Transverse colon (tissue), 4 donors: ENCODE data around the gene TCF19. TPM values are rescaled to one million over a fixed set of nuclear protein-coding genes. Genes with fewer than 3 reads are reported as not detected.

Source experiments
- DNase-seq: peaks from one replicate; pipeline ENCODE4 v3.0.0-alpha.2; 2019
- H3K27ac ChIP-seq, 4 donors: fragments of 200-600 bp; sonication (generic); 2 replicates each; pipeline ENCODE4 v1.5.1; 2016 to 2018; ENCODE audit warnings: inconsistent platforms in 4 of 4
- H3K27me3 ChIP-seq: fragments of 200-600 bp; sonication (generic); 2 replicates; pipeline ENCODE4 v1.5.1; 2017; ENCODE audit warnings: inconsistent platforms
- H3K36me3 ChIP-seq, 4 donors: fragments of 200-600 bp; sonication (generic); 2 replicates each; pipeline ENCODE4 v1.5.1; 2017 to 2019; ENCODE audit warnings: inconsistent platforms in 4 of 4
- H3K4me1 ChIP-seq, 4 donors: fragments of 200-600 bp; sonication (generic); 2 replicates each; pipeline ENCODE4 v1.5.1; 2017 to 2020; ENCODE audit warnings: inconsistent platforms in 4 of 4
- H3K4me3 ChIP-seq, 4 donors: fragments of 200-600 bp; sonication (generic); 1 replicate in 1 of 4; 2 replicates in 3 of 4; pipeline versions ENCODE4 v1.5.1 to v1.6.1; 2017 to 2019; ENCODE audit warnings: inconsistent platforms in 4 of 4
- H3K9me3 ChIP-seq, 2 donors: fragments of 200-600 bp; sonication (generic); 2 replicates each; pipeline ENCODE4 v1.5.1; 2017 to 2019; ENCODE audit warnings: inconsistent platforms in 2 of 2
- CTCF ChIP-seq, 5 experiments: fragments of 200-600 bp in 3 of 5; fragments of 450-650 bp in 2 of 5; sonication (generic) in 3 of 5; IDR thresholded peaks; 1 replicate in 2 of 5; 2 replicates in 3 of 5; pipeline ENCODE4 v1.5.1; 2016 to 2017; ENCODE audit warnings: antibody characterized with exemption in 5 of 5, inconsistent platforms in 3 of 5, mild to moderate bottlenecking in 2 of 5, moderate library complexity in 1 of 5
- EP300 ChIP-seq: sonication (generic); formaldehyde crosslinking; IDR thresholded peaks from one replicate; pipeline ENCODE4 v1.6.1; 2017; ENCODE audit warnings: antibody characterized with exemption, low read depth
- POLR2A ChIP-seq: fragments of 450-650 bp; IDR thresholded peaks from one replicate; pipeline ENCODE4 v1.6.1; 2016; ENCODE audit warnings: antibody characterized with exemption, mild to moderate bottlenecking, moderate library complexity
- POLR2AphosphoS5 ChIP-seq, 3 donors: sonication (generic); formaldehyde crosslinking; IDR thresholded peaks; one replicate each; pipeline ENCODE4 v1.6.1; 2016; ENCODE audit warnings: antibody characterized with exemption in 3 of 3
- WGBS, 2 donors: methylation state at CpG; one replicate each; pipeline ENCODE4 v1.1.5; 2018; ENCODE audit warnings: low coverage in 1 of 2; 5-methylcytosine and 5-hydroxymethylcytosine counted together
- in situ Hi-C, 4 donors: fragments of 200-750 bp; cut with MboI; loops; one replicate each; pipeline versions ENCODE4 v1.15.0 to v1.15.1; 2017; ENCODE audit warnings: low sequenced_read_pairs in 3 of 4, low pct_ligation_motif_present in 1 of 4, low pct_unique_long_range_greater_than_20kb in 1 of 4
- intact Hi-C: fragments of 100-400 bp; cut with DNase I; formaldehyde crosslinking; loops from one replicate; pipeline ENCODE4 v1.15.1; 2023; ENCODE audit warnings: low total_unique reads
- total RNA-seq, 4 donors: library from RNA; depleted of rRNA; stranded (reverse); fragments of >200 nt; gene quantifications; one replicate each; pipeline ENCODE4 v1.1.0, GENCODE V29; 2016

TCF19 gene
- total RNA-seq, 4 donors from 2014 or later: 1.6 to 5.2 (median 3.1) TPM

GRCh38 chr6:31144296-31144969, 14.0 kb upstream of the TCF19 start:
- in situ Hi-C loops: no loop called here
- Histone ChIP-seq H3K4me3 (peak overlapping the region in 2 of 4 donors; percentile 10 to 26), H3K9me3 (no peaks in the 10 kb centered on the region), H3K27ac (peak overlapping the region; percentile 82 to 91 (median 85)), H3K36me3 (no peaks in the 10 kb centered on the region), H3K27me3 (no peaks in the 10 kb centered on the region), H3K4me1 (peaks cover 0 to 26% (median 20%) of the 10 kb centered on the region in 4 donors)
- 61 to 67% methylated on average over 3 to 18 of the region's 18 CpGs for WGBS, 2 donors
- intact Hi-C loops: no loop called here
- DNase-seq: peak; percentile 75
- TF ChIP-seq EP300 (no peak), POLR2AphosphoS5 (IDR thresholded peaks at IDR 0.05) (peak in 1 of 3 donors; percentile 34), POLR2A (peak; percentile 62)

GRCh38 chr6:31144970-31145340, 13.4 kb upstream of the TCF19 start:
- no peaks in the 10 kb centered on the region for H3K9me3 ChIP-seq
- 38% methylated on average over 11 of the region's 11 CpGs; no CpG with 5 or more reads in 1 of the 2 donors for WGBS, 2 donors
- intact Hi-C loops: no loop called here
- no peaks in the 10 kb centered on the region for H3K27me3 ChIP-seq
- TF ChIP-seq POLR2A: peak; percentile 32
- TF ChIP-seq POLR2AphosphoS5 (IDR thresholded peaks at IDR 0.05): peak in 1 of 3 donors; percentile 12
- peak in 1 of 5 experiments; percentile 32 for TF ChIP-seq CTCF (IDR thresholded peaks at IDR 0.05)
- no peak for TF ChIP-seq EP300
- H3K36me3 ChIP-seq: no peaks in the 10 kb centered on the region
- H3K27ac ChIP-seq: peak overlapping the region; percentile 82 to 91 (median 85)
- in situ Hi-C loops: no loop called here
- peaks cover 0 to 26% (median 20%) of the 10 kb centered on the region in 4 donors for H3K4me1 ChIP-seq
- peak overlapping the region in 2 of 4 donors; percentile 10 to 26 for H3K4me3 ChIP-seq
- peak; percentile 69 for DNase-seq

- Histone ChIP-seq H3K27ac (peak overlapping the region; percentile 82 to 91 (median 85)), H3K4me1 (peaks cover 0 to 26% (median 20%) of the 10 kb centered on the region in 4 donors), H3K27me3 (no peaks in the 10 kb centered on the region), H3K36me3 (no peaks in the 10 kb centered on the region), H3K9me3 (no peaks in the 10 kb centered on the region), H3K4me3 (peak overlapping the region in 1 of 4 donors; percentile 26)
- in situ Hi-C loops (no loop called here), intact Hi-C loops (no loop called here)
- 87 to 100% methylated on average over 3 to 10 of the region's 10 CpGs for WGBS, 2 donors
- TF ChIP-seq CTCF (IDR thresholded peaks at IDR 0.05) (no peak), POLR2AphosphoS5 (IDR thresholded peaks at IDR 0.05) (no peak), EP300 (no peak), POLR2A (no peak)
- DNase-seq: no peak
Observed at GRCh38 chr6:31145386-31145785, 13.0 kb upstream of the TCF19 start.

GRCh38 chr6:31149827-31150447, 8.5 kb upstream of the TCF19 start:
- DNase-seq: no peak
- 84 to 92% methylated on average over 5 to 6 of the region's 6 CpGs for whole genome bisulfite sequencing, 2 donors
- H3K4me1 ChIP-seq: peaks cover 0 to 9% (median 7%) of the 10 kb centered on the region in 4 donors
- H3K9me3 ChIP-seq: no peaks in the 10 kb centered on the region
- no peak overlapping the region for H3K27ac ChIP-seq
- TF ChIP-seq POLR2AphosphoS5 (IDR thresholded peaks at IDR 0.05): no peak
- TF ChIP-seq POLR2A: no peak
- in situ Hi-C loops (no loop called here), intact Hi-C loops (no loop called here)
- H3K4me3 ChIP-seq: no peak overlapping the region
- H3K27me3 ChIP-seq: no peaks in the 10 kb centered on the region
- no peaks in the 10 kb centered on the region for H3K36me3 ChIP-seq

GRCh38 chr6:31152781-31153180, 5.6 kb upstream of the TCF19 start:
- peaks cover 6 to 9% (median 7%) of the 10 kb centered on the region in 4 donors for H3K4me1 ChIP-seq
- no peak overlapping the region for H3K4me3 ChIP-seq
- H3K27ac ChIP-seq: no peak overlapping the region
- in situ Hi-C loops (no loop called here), intact Hi-C loops (no loop called here)
- no peaks in the 10 kb centered on the region for H3K27me3 ChIP-seq
- H3K36me3 ChIP-seq: no peaks in the 10 kb centered on the region
- 94 to 98% methylated on average over 6 to 7 of the region's 7 CpGs for WGBS, 2 donors
- TF ChIP-seq POLR2AphosphoS5 (IDR thresholded peaks at IDR 0.05) (no peak), EP300 (no peak), CTCF (IDR thresholded peaks at IDR 0.05) (no peak), POLR2A (no peak)
- no peak for DNase-seq
- H3K9me3 ChIP-seq: no peaks in the 10 kb centered on the region
